Measurements from ENCODE around the gene PLCH2.

DNA sequence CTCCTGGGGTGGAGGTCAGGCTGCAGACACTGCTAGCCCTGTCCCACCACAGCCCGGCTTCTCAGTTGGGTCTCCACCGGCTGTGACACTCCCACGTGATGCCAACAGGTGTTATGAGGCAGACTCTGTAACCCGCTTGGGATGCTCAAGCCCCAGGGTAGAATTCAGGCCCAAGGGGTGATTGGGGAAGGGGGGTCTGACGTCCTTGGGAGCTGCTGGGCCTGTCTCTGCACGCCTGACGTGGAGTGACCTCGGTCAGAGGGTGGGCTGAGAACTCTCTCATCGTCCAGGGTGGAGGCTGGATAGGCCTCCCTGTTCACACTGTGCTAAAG lies 61.7 kb downstream of the PLCH2 start:
- TF ChIP-seq GATA2 (IDR thresholded peaks at IDR 0.05; ENCODE audit: low read depth, low read length): no peak
- no peak for TF ChIP-seq GATA3 (IDR thresholded peaks at IDR 0.05; ENCODE audit: low read depth, low read length)

Data from SH-SY5Y (cell line).